CD4-positive, alpha-beta T cell treated with Interleukin-17A for 4 hours (primary cell): ENCODE results near the gene TPSD1.
"Not testable (repeated sequence)": the region's sequence is repeated elsewhere in the genome, so short reads cannot be mapped to it uniquely, and the experiment has no call there.

Experiments used
- DNase-seq: peaks from one replicate; pipeline ENCODE4 v3.0.0-alpha.2; 2020; ENCODE audit warnings: mixed read lengths

TPSD1 gene

DNA sequence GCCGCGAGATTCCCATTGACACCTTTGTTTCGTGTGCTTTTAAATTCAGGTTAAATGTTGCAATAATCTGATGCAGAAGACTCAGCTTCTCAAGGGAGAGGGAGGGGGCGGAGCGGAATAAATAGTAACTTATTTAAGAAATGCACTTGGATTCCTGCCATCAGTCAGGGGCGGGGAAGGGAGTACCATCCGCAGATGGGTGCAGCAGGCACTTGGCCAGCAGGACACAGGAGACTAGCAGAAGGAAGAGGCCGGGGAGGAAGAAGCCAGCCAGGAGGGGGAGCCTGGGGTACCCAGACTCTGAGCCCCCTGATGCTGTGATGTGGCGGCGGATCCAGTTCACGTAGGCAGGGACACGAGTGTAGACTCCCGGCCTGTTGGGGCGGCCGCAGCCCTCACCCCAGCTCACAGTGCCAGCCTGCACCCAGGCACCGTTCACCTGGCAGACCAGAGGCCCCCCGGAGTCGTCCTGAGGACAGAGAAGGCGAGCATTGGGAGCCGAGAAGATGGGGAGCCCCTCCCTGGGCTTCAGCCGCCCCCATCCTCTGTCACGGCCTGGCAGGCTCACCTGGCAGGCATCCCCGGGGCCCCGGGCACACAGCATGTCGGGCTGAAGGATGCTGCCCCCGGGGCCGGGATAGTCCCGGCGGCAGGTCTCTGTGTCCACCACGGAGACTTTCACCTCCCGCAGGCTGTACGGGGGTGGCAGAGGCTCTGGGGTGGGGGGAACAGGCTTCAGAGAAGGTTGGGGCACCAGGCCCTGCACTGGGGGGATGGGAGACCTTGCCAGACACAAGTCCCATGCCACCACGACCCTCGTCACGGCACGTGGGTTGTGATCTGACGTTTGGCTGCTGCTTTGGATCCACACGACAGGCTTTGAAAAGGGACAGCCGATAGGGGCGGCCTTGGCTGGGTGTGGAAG lies 34.0 kb upstream of the TPSD1 start:
- DNase-seq, result no peak

DNA sequence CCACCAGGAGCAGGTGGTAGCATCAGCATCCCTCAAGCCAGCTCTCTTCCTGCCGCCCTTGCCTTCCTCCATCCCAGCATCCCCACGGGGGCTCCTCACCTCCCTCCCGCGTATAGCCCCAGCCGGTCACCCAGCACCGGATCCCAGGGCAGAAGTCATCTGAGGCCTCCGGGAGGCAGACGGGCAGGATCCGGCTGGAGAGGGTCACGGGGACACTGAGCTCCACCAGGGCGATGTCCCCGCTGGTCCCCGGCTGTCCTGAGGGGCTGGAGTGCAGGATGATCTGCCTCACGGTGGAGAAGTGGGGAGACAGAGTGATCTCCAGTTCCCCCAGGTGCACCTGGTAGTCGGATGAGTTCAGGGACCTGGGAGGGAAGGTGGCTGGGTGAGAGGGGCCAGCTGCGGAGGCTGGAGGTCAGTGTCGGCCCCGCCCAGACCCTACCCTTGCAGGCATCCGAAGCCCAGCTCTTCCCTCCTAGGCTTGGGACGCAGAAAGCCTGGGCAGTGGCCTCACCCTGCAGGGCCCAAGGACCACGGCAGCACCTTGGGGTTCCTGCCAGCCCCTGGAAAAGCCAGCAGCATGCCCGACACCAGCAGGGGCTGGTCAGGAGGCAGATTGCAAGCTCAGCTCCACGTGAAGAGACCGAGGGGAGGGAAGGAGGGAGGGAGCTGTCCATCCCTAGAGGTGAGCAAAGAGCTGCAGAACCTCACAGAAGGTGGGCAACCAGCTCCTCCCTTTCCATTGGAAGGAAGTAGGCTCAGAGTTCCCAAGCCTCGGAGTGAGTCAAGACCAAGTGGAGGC lies 33.1 kb upstream of the TPSD1 start:
- no peak for DNase-seq

DNA sequence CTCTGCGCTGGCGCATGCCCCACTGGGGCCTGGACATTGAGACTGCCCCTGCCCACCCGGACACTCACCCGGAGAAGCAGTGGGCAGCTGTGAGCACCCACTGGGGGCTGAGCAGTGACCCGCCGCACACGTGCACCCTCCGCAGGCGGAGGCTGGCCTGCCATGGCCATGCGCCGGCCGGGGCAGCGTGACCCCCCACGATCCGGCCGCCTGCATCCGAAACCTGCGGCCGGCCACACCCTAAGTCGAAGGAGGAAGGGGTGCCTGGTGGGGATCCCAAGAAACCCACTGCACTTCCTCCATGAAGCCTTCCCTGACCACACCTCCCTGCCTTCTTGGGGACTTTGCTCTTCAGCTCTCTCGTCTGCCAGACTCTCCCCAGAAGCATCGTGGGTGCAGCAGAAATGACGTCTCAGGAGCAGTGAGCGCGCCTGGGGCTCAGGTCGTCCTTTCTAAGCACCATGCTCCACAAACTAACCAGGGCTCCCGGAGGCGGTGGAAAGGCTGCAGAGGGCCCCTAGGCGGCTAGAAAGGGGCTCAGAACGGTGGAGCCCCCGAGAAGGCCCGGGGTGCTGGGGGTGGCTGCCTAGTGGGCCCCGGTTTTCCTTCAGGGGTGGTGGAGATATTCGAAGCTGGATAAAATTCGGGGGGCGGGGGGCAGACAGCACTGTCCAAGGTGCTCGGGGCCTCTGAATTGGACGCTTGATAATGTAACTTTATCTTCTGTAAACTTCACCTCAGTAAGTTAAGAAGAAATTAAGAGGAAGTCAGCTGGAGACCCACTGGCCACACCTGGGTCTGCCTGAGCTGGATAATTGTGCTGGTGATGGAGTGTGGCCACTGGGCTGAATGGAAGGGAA lies 32.3 kb upstream of the TPSD1 start:
- no peak for DNase-seq

DNA sequence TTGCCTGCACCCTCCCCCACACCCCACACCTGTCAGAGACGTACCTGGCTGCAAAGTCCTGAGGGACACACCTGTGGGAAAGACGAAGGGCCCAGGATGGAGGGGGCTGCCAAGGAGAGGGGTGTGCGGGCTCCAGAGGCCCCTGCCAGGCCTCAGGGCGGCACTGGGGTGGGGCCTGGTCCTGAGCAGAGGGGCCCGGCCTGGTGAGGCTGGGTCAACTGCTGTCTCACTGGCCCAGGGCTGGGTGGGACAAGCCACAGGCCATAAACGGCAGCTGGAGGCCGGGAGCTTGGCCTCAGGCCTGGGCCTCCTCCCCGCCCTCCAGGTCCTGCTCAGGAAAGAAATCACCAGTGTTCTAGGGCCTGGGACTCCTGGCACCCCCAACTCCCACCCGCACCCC lies 31.3 kb upstream of the TPSD1 start:
- no peak for DNase-seq

DNA sequence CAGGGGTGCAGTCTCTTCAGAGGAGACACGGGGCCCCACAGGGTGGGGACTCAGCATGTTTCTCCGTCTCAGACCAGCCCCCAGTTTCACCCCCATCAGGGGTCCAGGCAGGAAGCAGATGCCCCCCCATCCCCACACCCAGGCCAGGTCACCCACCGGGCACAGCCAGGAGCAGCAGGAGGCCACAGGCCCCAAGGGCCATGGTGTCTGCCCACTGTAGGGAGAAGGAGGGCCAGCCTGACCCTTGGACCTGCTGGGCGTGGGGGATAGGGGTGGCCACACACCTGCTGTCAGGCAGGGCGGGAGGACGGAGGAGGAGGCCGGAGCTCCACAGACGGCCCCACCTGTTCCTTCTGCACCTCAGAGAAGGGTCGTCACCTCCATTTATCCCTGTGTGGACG lies 30.8 kb upstream of the TPSD1 start, which contains the start of gene TPSG1:
TSS of gene TPSG1 (minus strand) at position 218 of the 401 bp plus-strand sequence. CDS start at position 202, 16 bp downstream.
- DNase-seq, result no peak

DNA sequence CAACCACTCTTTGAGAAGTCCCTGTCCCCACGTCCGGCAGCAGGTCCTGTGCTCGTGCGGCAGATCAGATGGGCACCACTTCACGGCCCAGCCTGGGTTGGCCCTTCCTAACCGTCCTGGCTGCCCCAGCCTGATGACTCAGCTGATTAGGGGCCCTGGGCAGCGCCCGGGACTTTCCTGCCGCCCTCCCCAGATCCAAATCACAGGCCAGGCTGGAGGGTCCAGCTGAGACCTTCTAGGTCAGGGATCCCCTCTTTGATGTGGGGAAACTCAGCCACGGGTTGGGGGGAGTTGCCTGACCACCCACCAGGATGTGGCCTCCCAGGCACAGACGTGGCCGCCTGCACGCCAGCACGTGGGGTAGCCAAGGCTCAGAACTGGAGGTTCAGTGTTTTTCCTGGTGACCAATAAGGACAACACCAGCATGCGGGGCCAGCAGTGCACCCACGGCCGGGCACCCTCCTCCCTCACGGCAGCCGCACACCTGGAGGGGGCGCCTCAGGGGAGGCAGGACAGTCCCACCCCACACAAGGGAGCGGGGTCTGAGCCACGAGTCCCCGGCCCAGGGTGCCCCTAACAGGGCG lies 30.0 kb upstream of the TPSD1 start:
- DNase-seq, result not testable (repeated sequence)

DNA sequence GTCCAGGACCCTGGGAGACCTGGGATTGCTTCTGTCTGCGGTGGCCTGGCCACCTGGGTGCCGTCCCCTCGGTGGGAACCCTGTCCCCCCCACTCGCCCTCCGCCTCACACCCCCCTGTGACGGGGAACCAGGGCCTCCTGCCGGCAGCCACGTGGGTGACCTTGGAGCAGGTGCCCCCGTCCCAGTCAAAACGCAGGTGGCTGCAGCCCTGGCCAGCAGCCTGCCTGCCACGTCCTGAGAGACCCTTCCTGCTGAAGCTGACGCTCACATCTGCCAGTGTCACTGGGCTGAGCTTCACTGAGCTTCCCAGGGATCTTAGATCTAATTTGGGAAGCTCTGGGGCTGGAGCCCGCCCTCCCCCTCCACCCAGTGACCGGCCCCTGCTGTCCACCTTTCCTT lies 29.2 kb upstream of the TPSD1 start:
- not testable (repeated sequence) for DNase-seq

DNA sequence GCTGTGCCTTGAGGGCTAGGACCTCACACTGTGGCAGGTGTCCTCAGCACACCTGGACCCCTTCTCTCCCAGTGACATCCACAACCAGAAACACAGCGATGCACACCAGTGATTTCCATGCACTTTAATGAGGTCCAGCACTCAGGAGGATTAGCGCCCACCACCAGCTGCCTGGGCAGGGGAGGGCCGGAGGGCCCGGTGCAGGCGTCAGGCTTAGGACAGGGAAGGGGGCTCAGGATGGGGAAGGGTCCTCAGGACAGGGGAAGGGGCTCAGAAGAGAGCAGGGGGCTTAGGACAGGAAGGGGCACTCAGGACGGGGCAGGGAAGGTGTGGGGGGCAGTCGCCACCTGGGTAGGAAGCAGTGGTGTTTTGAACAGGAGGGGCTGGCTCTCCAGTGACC lies 27.6 kb upstream of the TPSD1 start:
- DNase-seq, result not testable (repeated sequence)

DNA sequence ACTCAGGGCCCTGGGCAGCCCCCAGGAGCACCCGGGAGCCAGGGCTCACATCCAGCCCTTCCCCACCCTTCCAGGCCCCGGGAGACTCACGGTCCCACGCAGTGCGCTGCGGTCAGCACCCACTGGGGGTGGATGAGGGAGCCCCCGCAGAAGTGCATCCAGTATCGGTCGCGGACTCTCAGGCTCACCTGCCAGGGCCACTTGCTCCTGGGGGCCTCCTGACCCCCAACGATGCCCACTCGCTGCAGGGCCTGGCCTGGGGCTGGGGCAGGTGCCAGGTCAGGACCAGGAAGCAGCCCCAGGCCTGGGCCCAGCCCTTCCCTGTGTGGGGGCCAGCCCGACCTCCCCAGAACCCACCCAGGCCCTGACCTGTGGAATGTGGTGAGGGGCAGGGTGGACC lies 26.4 kb upstream of the TPSD1 start:
- not testable (repeated sequence) for DNase-seq

DNA sequence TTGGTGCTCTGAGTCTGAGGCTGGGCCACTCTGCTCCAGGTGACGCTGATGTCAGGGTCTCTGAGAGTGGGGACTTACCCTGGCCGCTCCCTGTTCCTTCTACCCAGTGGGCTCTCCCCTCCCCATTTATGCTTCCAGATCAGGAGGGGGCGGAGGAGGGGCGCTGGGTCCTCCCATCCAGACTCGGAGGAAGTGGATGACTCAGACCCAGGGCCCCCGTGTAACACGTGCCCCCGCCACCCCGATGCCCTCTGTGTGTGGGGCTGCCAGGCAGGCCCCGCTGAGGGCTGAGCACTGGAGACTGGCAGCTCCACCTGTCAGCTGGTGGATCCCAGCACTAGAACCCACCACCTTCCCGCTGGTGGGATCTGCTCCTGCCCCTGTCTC lies 25.8 kb upstream of the TPSD1 start, which contains the start of gene TPSB2:
TSS of gene TPSB2 (minus strand) at position 101 of the 387 bp plus-strand sequence. CDS start 233 bp downstream, outside the sequence.
- not testable (repeated sequence) for DNase-seq

DNA sequence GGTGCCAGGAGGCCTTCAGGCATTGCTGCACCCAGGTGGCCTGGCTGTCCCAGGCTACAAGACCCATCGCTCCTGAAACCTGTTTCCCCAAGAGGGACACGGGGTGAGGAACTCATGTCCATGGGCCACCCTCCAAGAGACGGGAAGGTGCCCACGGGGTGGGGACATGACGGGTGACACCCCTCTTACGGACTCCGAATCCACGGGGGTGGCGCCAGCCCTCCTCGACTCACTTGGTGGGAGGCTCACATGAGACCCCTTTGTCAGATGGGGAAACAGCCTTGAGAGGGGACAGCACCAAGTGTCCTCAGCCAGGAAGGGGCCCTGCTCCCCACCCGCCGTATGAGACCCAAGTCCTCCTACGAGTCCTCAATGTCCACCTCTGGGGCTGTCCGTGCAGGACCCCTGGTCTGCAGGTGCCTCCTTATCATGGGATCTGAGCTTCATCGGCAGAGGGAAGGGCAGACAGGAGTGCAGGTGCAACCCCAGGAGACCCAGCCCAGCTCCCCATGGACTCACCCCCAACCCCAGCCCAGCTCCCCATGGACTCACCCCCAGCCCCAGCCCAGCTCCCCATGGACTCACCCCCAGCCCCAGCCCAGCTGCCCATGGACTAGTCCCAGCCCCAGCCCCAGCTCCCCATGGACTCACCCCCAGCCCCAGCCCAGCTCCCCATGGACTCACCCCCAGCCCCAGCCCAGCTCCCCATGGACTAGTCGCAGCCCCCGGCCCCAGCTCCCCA lies 25.2 kb upstream of the TPSD1 start:
- not testable (repeated sequence) for DNase-seq

DNA sequence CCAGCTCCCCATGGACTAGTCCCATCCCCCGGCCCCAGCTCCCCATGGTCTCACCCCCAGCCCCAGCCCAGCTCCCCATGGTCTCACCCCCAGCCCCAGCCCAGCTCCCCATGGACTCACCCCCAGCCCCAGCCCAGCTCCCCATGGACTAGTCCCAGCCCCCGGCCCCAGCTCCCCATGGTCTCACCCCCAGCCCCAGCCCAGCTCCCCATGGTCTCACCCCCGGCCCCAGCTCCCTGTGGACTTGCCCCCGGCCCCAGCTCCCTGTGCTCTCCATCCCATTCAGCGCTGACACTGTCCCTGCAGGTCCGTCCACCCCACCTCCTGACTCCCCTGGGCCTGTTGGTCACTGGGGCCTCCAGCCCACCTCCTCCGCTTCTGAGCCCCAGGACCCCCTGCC lies 24.6 kb upstream of the TPSD1 start:
- DNase-seq, result not testable (repeated sequence)

DNA sequence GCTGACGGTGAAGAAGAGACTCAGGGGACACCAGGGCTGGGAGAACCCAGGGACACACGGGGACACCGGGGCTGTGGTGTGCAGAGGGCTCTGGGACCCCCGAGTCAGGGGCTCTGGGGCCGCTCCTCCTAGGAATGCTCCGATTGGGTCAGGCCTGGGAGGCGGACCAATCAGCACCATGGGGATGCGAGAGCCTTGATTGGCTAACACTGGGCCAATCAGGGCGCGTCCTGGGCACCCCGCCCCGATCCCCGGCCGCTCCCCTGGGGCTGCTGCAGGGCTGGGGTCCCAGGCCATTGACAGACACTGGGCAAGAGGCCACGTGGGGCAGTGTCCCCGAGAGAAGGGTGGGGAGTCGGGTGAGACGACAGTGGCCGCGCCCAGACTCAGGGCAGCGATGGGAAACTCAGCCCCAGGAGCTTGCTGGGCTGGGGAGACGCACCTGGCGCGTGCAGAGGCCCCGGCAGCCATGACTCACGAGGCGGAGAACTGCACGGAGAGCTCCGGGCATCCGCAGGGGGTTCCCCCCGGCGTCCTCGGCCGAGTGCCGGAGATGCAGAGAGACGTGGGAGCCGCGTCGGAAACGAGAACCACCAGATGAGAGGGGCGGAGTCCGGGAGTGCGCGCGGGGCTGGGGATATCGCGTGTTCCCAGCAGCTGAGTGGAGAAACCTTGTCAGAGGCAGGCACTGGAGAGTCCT lies 23.7 kb upstream of the TPSD1 start:
- DNase-seq, result not testable (repeated sequence)

DNA sequence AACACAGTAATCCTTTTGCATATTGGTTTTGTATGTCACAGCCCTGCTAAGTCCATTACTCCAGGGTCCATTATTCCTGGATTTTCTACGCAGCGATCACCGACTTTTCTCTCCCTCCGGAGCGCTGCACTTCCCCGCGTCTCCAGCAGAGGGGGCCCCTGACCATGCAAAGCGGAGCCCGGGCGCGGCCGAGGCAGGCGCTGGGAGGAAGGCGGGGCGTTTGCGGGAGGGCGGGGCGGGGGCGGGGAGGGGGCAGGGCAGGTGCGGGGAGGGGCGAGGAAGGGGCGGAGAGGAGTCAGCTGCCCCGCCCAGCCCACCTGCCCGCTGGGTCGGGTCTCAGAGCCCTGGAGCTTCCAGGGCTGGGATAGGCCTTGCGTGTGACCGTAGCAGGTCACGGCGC lies 19.2 kb upstream of the TPSD1 start:
- not testable (repeated sequence) for DNase-seq

DNA sequence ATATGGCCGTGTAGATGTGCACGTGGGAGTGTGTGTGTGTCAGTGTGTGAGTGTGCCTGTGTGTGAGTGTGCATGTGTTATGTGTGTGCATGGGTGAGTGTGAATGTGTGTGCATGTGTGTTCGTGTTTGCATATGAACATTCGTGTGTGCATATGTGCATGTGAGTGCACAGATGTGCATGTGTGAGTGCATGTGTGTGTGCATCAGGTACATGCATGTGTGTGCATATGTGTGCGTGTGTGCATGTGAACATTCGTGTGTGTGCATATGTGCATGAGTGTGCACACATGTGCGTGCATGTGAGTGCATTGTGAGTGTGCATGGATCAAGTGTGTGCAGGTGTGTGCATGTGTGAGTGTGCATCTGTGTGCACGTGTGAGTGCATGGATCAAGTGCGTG lies 17.9 kb upstream of the TPSD1 start:
- no peak for DNase-seq

DNA sequence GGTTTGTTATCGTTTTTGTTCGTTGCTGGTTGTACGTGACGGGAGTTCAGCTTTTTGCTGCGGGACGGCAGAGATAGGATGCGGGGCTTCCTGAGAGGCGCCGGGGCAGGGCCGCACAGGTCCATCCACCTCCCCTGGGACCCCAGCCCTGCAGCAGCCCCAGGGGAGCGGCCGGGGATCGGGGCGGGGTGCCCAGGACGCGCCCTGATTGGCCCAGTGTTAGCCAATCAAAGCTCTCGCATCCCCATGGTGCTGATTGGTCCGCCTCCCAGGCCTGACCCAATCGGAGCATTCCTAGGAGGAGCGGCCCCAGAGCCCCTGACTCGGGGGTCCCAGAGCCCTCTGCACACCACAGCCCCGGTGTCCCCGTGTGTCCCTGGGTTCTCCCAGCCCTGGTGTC lies 17.0 kb upstream of the TPSD1 start:
- not testable (repeated sequence) for DNase-seq

DNA sequence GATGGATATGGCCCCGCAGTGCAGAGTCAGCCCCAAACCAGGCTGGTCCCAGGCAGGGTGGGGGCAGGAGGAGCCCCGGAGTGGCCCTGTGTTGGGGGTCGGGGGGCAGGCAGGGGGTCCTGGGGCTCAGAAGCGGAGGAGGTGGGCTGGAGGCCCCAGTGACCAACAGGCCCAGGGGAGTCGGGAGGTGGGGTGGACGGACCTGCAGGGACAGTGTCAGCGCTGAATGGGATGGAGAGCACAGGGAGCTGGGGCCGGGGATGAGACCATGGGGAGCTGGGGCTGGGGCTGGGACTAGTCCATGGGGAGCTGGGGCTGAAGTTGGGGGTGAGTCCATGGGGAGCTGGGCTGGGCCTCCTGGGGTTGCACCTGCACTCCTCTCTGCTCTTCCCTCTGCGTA lies 16.3 kb upstream of the TPSD1 start:
- not testable (repeated sequence) for DNase-seq

DNA sequence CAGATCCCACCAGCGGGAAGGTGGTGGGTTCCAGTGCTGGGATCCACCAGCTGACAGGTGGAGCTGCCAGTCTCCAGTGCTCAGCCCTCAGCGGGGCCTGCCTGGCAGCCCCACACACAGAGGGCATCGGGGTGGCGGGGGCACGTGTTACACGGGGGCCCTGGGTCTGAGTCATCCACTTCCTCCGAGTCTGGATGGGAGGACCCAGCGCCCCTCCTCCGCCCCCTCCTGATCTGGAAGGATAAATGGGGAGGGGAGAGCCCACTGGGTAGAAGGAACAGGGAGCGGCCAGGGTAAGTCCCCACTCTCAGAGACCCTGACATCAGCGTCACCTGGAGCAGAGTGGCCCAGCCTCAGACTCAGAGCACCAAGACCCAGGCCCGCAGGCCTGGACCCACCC lies 15.4 kb upstream of the TPSD1 start, which contains the start of gene TPSAB1:
TSS of gene TPSAB1 (plus strand) at position 270 of the 400 bp plus-strand sequence. CDS start 234 bp downstream, outside the sequence.
- not testable (repeated sequence) for DNase-seq

DNA sequence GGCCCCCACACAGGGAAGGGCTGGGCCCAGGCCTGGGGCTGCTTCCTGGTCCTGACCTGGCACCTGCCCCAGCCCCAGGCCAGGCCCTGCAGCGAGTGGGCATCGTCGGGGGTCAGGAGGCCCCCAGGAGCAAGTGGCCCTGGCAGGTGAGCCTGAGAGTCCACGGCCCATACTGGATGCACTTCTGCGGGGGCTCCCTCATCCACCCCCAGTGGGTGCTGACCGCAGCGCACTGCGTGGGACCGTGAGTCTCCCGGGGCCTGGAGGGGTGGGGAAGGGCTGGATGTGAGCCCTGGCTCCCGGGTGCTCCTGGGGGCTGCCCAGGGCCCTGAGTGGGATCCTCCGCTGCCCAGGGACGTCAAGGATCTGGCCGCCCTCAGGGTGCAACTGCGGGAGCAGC lies 14.8 kb upstream of the TPSD1 start:
- not testable (repeated sequence) for DNase-seq

DNA sequence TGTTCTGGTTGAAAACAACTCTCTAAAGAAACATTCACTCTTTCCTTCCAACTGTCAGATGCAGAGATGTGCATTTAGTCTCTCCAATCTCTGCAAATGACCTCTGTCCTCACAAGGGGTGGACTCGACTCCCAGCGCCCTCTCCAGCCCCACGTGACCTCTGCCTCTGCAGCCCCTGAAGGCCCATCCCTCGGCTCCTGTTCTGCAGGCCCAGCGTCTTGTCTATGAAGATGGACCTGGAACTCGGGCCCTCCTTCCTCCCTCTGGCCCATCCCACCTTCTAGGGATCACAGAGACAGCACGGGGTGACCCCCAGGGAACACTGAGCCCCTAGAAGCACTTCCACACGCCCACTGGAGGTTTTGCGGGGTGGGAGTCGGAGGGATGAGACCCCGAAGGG lies 12.5 kb upstream of the TPSD1 start:
- DNase-seq, result not testable (repeated sequence)
